CD4-positive, alpha-beta T cell treated with Interferon alpha-2 for 1 hour (primary cell): ENCODE data around the gene C11orf54.
A peak's percentile ranks its signal among the peaks of the same experiment; 100 is the strongest.

Source experiments
- DNase-seq, 2 donors: peaks; one replicate each; pipeline ENCODE4 v3.0.0-alpha.2; 2020 to 2022

Gene C11orf54

DNA sequence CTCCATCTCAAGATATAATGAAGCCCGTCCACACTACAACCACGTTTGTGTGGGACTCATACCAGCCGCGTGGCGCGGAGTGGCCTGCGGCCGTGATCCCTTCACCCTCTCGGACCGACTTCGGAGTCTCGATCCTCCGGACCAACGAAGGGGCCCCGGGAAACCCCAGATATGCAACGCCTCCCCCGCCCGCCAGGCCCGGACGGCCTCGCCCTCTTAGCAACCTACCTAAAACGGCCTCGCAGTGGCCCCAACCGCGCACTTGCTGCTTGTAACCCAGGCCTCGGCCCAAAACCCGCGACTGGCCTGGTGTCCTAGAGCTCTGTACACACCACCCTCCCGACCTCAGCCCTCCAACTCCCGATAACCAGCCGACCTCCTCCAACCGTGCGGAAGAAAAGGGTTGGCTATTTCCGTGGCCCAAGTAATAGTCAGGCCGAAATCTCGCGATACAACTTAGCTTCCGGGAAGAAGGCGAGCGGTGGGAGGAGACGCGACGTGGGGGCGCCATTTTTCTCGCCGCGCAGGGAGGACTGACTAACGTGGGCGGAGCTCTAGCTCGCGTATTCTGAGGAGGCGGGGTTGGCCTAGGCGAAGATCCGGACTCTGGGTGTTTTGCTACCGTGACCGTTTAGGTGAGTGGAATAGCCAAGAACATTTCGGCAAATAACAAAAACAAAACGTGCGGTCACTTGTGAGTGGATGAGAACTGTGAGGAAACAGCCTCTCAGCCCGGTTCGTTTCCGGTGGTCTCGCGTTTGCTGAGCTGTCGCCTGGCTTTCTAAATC is at the start of gene C11orf54, which contains the start of gene TAF1D:
C11orf54 (plus strand) TSS at position 579 of the 788 bp plus-strand sequence. CDS start 5,722 bp downstream, outside the sequence.
TAF1D (minus strand) TSS at position 402 of the 788 bp plus-strand sequence. CDS start 2,191 bp downstream, outside the sequence.
- peak; percentile 97 to 98 for DNase-seq

GRCh38 chr11:93694109-93694508 is 47.4 kb upstream of the C11orf54 start:
- no peak for DNase-seq

DNA sequence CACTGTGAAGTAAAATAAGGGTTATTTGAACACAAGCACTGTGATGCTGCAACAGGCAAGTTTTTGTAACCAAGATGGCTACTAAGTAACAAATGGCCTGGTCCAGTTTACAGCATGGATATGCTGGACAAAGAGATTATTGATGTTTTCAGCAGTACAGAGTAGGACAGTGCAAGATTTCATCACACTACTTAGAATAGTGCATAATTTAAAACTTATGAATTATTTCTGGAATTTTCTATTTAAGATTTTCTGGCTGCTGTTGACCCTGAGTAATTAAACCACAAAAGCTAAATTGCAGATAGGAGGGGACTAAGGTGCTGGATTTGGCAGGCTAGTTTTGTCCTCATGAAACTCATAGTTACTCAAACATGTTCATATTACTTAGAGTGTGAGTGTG is 46.9 kb upstream of the C11orf54 start:
- no peak for DNase-seq

DNA sequence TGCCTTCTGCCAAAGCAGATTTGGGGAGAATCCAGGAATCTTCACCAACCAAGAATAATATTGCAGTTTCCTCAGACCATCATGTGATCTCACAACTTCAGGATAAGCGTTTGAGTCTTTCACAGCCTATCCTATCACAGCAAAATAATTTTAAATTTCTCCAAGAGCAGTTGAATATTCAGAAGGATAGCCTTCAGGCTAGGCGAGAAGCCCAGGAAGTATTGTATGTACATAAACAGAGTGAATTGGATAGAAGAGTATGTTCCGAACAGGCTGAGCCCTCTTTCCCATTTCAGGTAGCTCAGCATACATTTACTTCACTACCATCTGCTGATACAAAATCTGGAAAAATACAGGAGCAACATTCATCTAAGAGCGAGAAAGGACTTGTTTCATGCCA is 43.9 kb upstream of the C11orf54 start:
- no peak for DNase-seq

DNA sequence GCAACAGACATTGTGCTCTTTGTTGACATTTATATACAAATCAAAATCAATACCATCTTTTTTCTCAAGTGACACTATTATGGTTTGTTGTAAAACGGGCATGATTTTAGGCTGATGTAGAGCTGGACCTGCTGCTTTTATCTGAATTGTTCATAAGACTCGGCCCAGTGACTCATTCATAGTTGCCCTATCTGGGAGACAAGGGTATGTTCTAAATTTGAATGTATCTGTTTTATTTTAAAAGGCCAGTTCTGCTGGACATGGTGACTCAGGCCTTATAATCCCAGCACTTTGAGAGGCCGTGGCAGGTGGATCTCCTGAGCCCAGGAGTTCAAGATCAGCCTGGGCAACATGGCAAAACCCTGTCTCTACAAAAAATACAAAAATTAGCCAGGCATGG is 40.6 kb upstream of the C11orf54 start:
- DNase-seq, result no peak

- DNase-seq, result no peak
Measured at GRCh38 chr11:93704237-93704636, 37.2 kb upstream of the C11orf54 start.

DNA sequence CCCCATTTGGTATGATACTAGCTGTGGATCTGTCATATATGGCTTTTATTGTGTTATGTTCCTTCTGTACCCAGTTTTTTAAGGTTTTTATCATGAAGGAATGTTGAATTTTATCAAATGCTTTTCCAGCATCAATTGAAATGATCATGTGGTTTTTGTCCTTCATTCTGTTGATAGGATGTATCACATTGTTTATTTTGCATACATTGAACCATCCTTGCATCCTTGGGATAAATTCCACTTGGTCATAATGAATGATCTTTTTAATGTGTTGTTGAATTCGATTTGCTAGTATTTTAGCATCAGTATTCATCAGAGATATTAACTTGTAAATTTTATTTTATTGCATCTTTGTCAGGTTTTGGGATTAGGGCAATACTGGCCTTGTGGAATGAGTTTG is 31.2 kb upstream of the C11orf54 start:
- DNase-seq, result no peak

GRCh38 chr11:93712678-93713077 is 28.8 kb upstream of the C11orf54 start:
- no peak for DNase-seq

DNA sequence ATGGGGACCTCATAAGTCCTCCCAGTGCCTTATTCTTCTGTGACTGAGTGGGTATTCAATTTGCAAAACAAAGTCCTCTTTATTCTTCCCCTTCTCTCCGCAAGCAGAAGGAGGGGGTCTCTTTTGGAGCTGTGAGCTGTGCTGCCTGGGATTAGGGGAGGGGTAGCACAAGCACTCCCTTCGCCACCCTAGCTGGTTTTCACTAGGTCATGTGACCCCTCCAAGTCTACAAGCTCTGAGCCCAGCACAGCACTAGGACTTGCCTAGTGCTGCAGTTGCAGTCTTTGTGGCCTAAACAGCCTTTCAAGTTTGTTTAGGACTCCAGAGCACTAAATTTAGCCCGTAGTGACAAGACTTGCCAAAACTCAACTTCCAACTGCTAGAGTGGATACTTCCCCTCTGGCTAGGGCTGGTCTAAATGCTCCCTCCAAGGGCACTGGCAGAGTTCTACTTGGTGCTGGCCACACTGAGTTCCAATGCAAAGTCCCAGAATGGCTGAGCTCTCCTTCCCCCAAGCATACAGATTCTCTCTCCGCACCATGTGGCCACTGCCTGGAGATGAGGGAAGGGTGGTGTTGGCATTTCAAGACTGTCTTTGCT is 25.6 kb upstream of the C11orf54 start:
- DNase-seq, result no peak

GRCh38 chr11:93717501-93717900 is 24.0 kb upstream of the C11orf54 start:
- DNase-seq, result no peak

DNA sequence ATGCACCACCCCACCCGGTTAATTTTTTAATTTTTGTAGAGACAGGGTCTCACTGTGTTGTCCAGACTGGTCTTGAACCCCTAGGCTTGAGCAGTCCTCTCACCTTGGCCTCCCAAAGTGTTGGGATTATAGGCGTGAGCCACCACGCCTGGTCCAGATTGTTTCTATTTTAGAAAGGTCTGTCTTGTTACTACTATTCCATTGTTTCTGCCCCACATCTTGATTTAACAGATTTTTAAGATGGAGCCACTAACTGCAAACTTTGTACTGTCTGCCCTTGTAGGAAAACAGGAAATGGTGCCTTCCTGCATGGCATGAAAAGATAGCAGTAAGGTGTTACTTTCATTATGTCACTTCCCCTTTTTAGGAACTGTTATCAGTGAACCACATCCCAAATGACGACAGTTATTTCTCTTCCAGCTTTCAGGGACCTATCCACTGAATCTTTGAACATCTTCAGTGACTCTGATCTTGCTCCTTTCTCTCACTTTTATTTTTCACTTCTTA is 23.4 kb upstream of the C11orf54 start:
- peak; percentile 30 to 50 for DNase-seq

DNA sequence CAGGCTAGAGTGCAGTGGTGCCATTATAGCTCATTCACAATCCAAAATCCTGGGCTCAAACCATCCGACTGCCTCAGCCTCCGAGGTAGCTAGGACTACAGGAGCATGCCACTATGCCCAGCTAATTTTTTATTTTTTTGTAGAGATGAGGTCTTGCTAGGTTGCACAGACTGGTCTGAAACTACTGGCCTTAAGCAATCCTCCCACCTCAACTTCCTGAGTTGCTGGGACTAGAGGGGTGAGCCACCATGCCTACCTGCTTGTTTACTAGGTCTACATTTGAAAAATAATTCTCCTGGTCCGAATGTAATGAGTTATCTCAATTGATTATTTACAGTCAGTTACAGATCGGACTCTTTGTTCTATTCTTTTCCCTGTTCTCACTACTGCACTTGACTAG is 22.2 kb upstream of the C11orf54 start:
- DNase-seq, result no peak

DNA sequence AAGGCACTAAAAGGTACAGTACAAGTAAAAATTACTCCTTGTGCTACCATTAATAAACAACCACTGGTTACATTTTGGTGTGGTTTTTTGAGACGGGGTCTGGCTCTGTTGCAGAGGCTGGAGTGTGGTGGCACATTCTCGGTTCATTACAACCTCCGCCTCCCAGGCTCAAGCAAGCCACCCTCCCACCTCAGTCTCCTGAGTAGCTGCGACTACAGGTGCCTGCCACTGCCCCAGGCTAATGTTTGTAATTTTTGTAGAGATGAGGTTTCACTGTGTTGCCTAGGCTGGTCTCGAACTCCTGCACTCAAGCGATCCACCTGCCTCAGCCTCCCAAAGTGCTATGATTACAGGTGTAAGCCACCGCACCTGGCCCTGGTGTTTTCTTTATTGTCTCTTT is 20.9 kb upstream of the C11orf54 start:
- DNase-seq, result no peak

GRCh38 chr11:93724089-93724488 is 17.4 kb upstream of the C11orf54 start:
- no peak for DNase-seq

- no peak for DNase-seq
Measured at GRCh38 chr11:93727985-93728791, 13.3 kb upstream of the C11orf54 start.

DNA sequence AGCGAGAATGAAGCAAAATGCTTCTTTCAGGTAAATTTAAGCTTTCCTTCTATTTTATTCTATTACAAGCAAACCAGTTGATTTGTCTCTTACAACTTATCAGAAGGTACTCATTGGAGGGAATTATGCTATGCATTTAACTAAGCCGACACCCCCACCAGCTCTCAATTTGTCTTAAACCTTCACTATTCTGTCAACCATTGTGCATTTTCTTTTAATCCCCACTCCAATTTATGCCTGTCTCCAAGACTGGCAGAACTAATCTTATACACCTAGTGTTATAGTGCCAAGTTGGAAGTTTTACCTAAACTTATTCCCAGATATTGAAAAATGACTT is 12.7 kb upstream of the C11orf54 start:
- no peak for DNase-seq

DNA sequence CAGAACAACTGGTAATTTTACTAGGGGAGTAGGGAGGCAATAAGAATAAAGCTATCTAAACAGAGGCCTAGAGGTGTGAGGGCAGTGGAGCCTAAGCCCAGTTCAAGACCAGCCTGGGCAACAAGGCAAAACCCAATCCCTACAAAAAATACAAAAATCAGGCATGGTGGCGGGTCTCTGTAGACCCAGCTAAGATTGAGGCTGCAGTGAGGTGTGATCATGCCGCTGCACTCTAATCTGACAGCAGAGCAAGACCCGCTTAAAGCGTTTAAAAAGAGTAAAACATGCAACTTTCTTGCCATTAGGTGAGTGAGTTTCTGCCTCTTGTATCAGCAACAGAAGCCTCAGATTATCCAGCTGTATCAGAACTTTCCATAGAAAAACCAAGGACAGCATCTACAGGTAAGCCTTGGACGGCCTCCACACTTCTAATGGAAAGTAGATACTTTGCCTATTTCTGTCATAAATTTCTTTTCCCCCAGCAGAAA is 12.3 kb upstream of the C11orf54 start:
- no peak for DNase-seq

DNA sequence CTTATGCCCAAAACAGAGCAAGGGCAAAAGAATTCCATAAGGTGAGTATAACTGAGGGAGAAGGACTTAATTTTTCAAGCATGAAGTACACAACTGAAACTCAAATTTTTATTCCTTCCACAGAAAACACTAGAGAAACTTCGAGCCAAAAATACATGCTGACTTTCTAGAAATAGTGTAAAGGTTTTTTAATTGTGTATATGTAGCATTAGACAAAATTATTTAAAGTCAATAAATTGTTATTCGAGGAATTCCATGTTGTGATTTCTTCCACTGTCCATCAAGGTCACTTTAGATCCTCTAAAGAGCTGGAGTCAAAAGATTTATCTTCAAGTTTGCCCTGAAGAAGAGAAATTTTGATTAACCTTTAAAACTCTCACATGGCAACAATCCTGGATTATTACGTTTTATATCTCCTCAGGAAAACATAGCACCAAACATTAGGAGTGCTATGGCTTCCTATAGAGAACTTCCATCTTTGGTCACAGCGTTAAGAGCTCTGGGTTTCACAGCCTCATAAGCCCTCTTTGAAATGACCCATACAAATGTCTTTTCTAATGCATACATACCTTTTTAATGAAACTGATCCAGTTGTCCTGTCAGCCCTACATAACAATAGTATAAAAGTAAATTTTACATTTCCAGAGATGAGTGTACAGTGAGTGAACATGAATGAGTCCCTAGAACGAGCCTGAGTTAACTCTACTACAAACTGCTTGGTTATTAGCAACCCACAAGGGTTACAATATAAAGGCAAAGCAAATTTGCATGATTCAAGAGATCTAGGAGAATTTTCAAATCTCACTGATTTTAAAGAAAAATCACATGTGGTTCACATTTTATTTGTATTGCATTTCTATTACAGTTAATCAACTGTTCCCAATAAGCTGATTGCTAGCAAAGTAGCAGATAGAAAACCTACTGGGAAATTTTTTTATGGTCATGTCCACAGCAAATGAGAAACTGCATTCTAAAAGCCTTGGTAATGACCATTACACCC is 11.1 kb upstream of the C11orf54 start:
- no peak for DNase-seq

DNA sequence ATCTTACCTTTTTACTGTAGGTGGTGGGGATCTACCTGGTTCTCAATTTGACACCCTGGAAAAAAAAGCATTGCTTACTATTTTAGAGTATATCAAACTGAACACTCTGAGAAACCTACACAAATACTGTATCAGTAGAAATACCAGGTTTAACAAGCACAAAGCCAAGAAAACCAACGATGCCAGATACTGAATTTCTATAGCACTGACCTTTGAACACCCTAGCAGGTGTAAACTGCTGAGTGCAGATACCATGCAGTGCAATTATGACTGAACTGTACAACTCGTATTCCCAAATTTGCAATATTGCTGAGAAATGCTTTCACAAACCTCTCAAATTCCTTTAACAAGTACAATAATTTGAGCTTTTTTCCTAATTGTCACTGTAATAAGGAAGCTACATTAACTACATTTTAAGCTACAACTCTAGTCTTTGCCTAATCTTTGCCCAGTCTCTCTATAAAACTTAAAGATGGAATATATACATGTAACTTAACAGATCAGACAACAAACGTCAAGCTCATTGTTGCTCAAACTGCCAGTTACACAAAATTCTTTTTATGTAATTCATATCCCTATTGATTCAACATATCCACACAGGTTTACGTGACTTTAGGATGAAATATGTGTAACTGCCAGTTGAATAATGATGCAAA is 9.1 kb upstream of the C11orf54 start:
- no peak for DNase-seq

DNA sequence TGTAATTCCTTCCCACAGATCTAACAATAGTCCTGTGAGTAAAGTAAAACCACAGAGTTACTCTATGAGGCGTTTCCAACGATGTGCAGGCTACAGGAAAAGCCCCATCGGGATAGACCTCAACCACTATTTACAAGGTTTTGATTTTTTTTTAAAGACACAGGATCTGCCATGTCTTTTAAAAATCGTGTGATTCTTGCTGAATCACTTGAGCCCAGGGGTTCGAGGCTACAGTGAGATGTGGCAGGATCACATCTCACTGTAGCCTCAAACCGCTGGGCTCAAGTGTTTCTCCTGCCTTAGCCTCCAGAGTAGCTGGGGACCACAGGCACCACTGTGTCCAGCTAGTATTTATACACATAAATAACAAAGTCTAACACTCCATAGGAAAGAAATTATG is 8.0 kb upstream of the C11orf54 start:
- DNase-seq, result no peak

GRCh38 chr11:93734427-93735222 is 6.8 kb upstream of the C11orf54 start:
- no peak for DNase-seq
